H9 (cell line): Measurements from ENCODE around the gene NECTIN1. TPM values are rescaled to one million over a fixed set of nuclear protein-coding genes. Genes with fewer than 3 reads are reported as not detected.

ENCODE experiments used
- DNase-seq: peaks from one replicate; pipeline ENCODE4 v3.0.0-alpha.2; 2017
- H2AFZ ChIP-seq: one replicate; pipeline ENCODE4 v1.6.1; 2013; ENCODE audit warnings: mild to moderate bottlenecking, low read length, control low read depth, moderate library complexity
- H2AK5ac ChIP-seq: 2 replicates; pipeline ENCODE4 v1.6.1; 2013; ENCODE audit warnings: low read length, control low read depth, mixed read lengths; ENCODE audit not compliant: insufficient read length
- H2BK120ac ChIP-seq: one replicate; pipeline ENCODE4 v1.6.1; 2013; ENCODE audit warnings: low read depth, mild to moderate bottlenecking, low read length, control low read depth, inconsistent platforms; ENCODE audit not compliant: poor library complexity, severe bottlenecking
- H2BK12ac ChIP-seq: 2 replicates; pipeline ENCODE4 v1.6.1; 2013; ENCODE audit warnings: low read length, control low read depth, mixed read lengths, low read depth; ENCODE audit not compliant: insufficient read length
- H2BK15ac ChIP-seq: 2 replicates; pipeline ENCODE4 v1.6.1; 2013; ENCODE audit warnings: low read depth, low read length, control low read depth
- H2BK20ac ChIP-seq: one replicate; pipeline ENCODE4 v1.6.1; 2013; ENCODE audit warnings: low read depth, mild to moderate bottlenecking, low read length, control low read depth, inconsistent platforms; ENCODE audit not compliant: poor library complexity, severe bottlenecking
- H2BK5ac ChIP-seq: 2 replicates; pipeline ENCODE4 v1.6.1; 2013; ENCODE audit warnings: low read length, control low read depth, mixed read lengths; ENCODE audit not compliant: insufficient read length
- H3K14ac ChIP-seq: 2 replicates; pipeline ENCODE4 v1.6.1; 2013; ENCODE audit warnings: low read length, control low read depth; ENCODE audit not compliant: insufficient read depth
- H3K18ac ChIP-seq: 2 replicates; pipeline ENCODE4 v1.6.1; 2013; ENCODE audit warnings: low read depth, mild to moderate bottlenecking, mixed read lengths, low read length, control low read depth; ENCODE audit not compliant: insufficient read length
- H3K23ac ChIP-seq: 2 replicates; pipeline ENCODE4 v1.6.1; 2013; ENCODE audit warnings: low read length, control low read depth, mixed read lengths, low read depth; ENCODE audit not compliant: insufficient read length
- H3K23me2 ChIP-seq: 2 replicates; pipeline ENCODE4 v1.6.1; 2013; ENCODE audit warnings: low read depth, mild to moderate bottlenecking, mixed read lengths, low read length, control low read depth; ENCODE audit not compliant: insufficient read length, poor library complexity, severe bottlenecking
- H3K27ac ChIP-seq: 2 replicates; pipeline ENCODE4 v1.5.1; 2013; ENCODE audit warnings: low read length, control low read depth, mixed read lengths, low read depth; ENCODE audit not compliant: insufficient read length
- H3K27me3 ChIP-seq: 2 replicates; pipeline ENCODE4 v1.6.1; 2013; ENCODE audit warnings: low read length, control low read depth, inconsistent platforms; ENCODE audit not compliant: insufficient read depth
- H3K4ac ChIP-seq: 2 replicates; pipeline ENCODE4 v1.6.1; 2013; ENCODE audit warnings: low read depth, mild to moderate bottlenecking, control low read depth, inconsistent platforms, low read length, moderate library complexity
- H3K4me1 ChIP-seq: 2 replicates; pipeline ENCODE4 v1.6.1; 2013; ENCODE audit warnings: low read length, control low read depth, inconsistent platforms; ENCODE audit not compliant: insufficient read depth
- H3K4me2 ChIP-seq: 2 replicates; pipeline ENCODE4 v1.6.1; 2013; ENCODE audit warnings: low read length, control low read depth, mixed read lengths; ENCODE audit not compliant: insufficient read length, insufficient read depth
- H3K56ac ChIP-seq: 2 replicates; pipeline ENCODE4 v1.6.1; 2013; ENCODE audit warnings: low read depth, mild to moderate bottlenecking, mixed read lengths, low read length, control low read depth; ENCODE audit not compliant: insufficient read length
- H3K79me1 ChIP-seq: 2 replicates; pipeline ENCODE4 v1.6.1; 2013; ENCODE audit warnings: low read depth, mild to moderate bottlenecking, moderate library complexity, low read length, control low read depth, inconsistent platforms; ENCODE audit not compliant: insufficient read depth, poor library complexity, severe bottlenecking
- H3K79me2 ChIP-seq: 2 replicates; pipeline ENCODE4 v1.6.1; 2013; ENCODE audit warnings: low read length, control low read depth, inconsistent platforms; ENCODE audit not compliant: insufficient read depth
- H3K9ac ChIP-seq: 2 replicates; pipeline ENCODE4 v1.6.1; 2013; ENCODE audit warnings: low read length, control low read depth, mixed read lengths; ENCODE audit not compliant: insufficient read length; ENCODE audit errors: extremely low read depth
- H3K9me3 ChIP-seq: one replicate; pipeline ENCODE4 v1.6.1; 2013; ENCODE audit warnings: low read depth, low read length, inconsistent platforms; ENCODE audit not compliant: control insufficient read depth
- H3T11ph ChIP-seq: one replicate; pipeline ENCODE4 v1.6.1; 2013; ENCODE audit warnings: mild to moderate bottlenecking, low read length, control low read depth, inconsistent platforms
- H4K20me1 ChIP-seq: one replicate; pipeline ENCODE4 v1.6.1; 2013; ENCODE audit not compliant: control insufficient read depth, insufficient read length, insufficient read depth
- H4K5ac ChIP-seq: 2 replicates; pipeline ENCODE4 v1.6.1; 2013; ENCODE audit warnings: low read depth, mild to moderate bottlenecking, mixed read lengths, low read length, control low read depth; ENCODE audit not compliant: insufficient read length
- H4K8ac ChIP-seq: replicated peaks from 2 replicates; pipeline ENCODE4 v1.6.1; 2013; ENCODE audit warnings: low read length, control low read depth, mixed read lengths, low read depth; ENCODE audit not compliant: insufficient read length
- H4K91ac ChIP-seq: 2 replicates; pipeline ENCODE4 v1.6.1; 2013; ENCODE audit warnings: low read depth, mild to moderate bottlenecking, moderate library complexity, mixed read lengths, low read length, control low read depth; ENCODE audit not compliant: insufficient read length
- H3K27ac Mint-ChIP-seq, 3 experiments: 2 replicates in 2 of 3; 3 replicates in 1 of 3; pipeline ENCODE4 v1.8.0; 2020 to 2021; ENCODE audit warnings: mixed read lengths in 3 of 3, mild to moderate bottlenecking in 1 of 3, moderate library complexity in 1 of 3
- H3K27me3 Mint-ChIP-seq: 2 replicates; pipeline ENCODE4 v1.8.0; 2021; ENCODE audit warnings: low read depth, mild to moderate bottlenecking, moderate library complexity, mixed read lengths
- H3K36me3 Mint-ChIP-seq, 3 experiments: 2 replicates in 2 of 3; 3 replicates in 1 of 3; pipeline ENCODE4 v1.8.0; 2020 to 2021; ENCODE audit warnings: low read depth in 3 of 3, mixed read lengths in 3 of 3; ENCODE audit not compliant: insufficient read depth in 1 of 3
- H3K4me1 Mint-ChIP-seq, 2 experiments: 2 replicates each; pipeline ENCODE4 v1.8.0; 2020; ENCODE audit warnings: mixed read lengths in 2 of 2
- H3K4me3 Mint-ChIP-seq, 2 experiments: 2 replicates in 1 of 2; 3 replicates in 1 of 2; pipeline ENCODE4 v1.8.0; 2020 to 2021; ENCODE audit warnings: mild to moderate bottlenecking in 2 of 2, mixed read lengths in 2 of 2, moderate library complexity in 1 of 2
- H3K9me3 Mint-ChIP-seq, 2 experiments: 2 replicates in 1 of 2; 3 replicates in 1 of 2; pipeline ENCODE4 v1.8.0; 2020; ENCODE audit warnings: mild to moderate bottlenecking in 2 of 2, mixed read lengths in 2 of 2, moderate library complexity in 1 of 2
- WGBS: extraction: QIAGEN DNeasy Blood & Tissue Kit; methylation state at CpG from one replicate; pipeline ENCODE4 v1.1.7; 2013; ENCODE audit warnings: missing lambda C conversion rate, low lambda C conversion rate, mixed read lengths; ENCODE audit not compliant: insufficient read length; ENCODE audit errors: extremely low coverage; 5-methylcytosine and 5-hydroxymethylcytosine counted together
- total RNA-seq: library from RNA; stranded (reverse); gene quantifications from 2 replicates; pipeline ENCODE4 v1.2.1, GENCODE V29; 2021
- TF ChIP-seq, protein P1 (sequence below): fragments of 200-600 bp; sonication (generic); conservative IDR thresholded peaks from 3 replicates; pipeline ENCODE4 v1.8.0; 2021; ENCODE audit warnings: antibody characterized with exemption, mild to moderate bottlenecking

NECTIN1 gene
- total RNA-seq, 1 experiment from 2014 or later, result 113 TPM

DNA sequence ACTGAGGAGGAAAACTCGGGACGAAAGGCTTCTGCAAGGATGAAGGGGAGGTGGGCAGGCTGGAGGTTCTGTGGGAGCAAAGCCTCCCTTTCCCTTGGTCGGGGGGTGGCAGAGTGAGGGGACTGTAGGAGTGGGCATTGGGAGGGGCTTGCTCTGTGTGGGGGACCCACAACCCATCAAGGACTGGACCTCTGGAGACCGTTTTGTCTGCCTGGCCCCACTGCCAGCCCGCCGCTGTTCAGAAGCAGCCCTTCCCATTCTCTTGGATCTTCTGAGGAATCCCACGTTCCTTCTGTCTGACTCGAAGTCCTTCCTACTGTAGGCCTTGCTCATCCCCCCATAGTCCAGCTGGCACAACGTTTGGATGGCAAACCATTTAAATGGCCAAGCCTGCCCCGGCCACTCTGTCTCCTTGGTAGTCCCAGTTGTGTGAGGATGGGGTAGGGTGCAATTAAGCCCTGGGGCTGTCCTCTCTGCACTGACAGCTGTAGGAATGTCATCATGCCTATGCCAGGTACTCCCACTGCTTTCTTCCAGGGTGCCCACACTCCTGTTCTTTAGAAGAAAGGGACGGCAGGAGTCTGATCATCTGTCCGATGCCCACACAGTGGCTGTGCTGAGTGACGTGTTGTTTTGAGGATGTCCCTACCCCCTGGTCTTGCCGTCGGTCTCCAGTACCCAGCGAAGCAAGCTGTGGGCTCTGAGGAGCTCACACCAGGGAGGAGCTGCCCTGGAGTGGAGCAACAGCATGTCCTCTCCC is 17.0 kb upstream of the NECTIN1 start:
- Histone ChIP-seq H3K79me2 (no peaks in the 10 kb centered on the region; the same call in 1 of the 2 replicates), H2BK5ac (no peak overlapping the region), H3K23me2 (peaks cover 6% of the 10 kb centered on the region), H2BK20ac (no peak overlapping the region), H4K20me1 (no peaks in the 10 kb centered on the region), H2AK5ac (no peak overlapping the region), H3K9ac (no peak overlapping the region), H3K4me2 (no peak overlapping the region), H3K27me3 (no peaks in the 10 kb centered on the region; the same call in 1 of the 2 replicates), H3K4ac (no peak overlapping the region), H3T11ph (no peak overlapping the region), H3K23ac (no peak overlapping the region), H3K79me1 (no peaks in the 10 kb centered on the region), H2BK120ac (no peak overlapping the region), H2BK12ac (no peak overlapping the region), H4K91ac (no peak overlapping the region), H3K4me1 (no peaks in the 10 kb centered on the region; the same call in 1 of the 2 replicates), H2AFZ (no peak overlapping the region), H3K56ac (no peak overlapping the region), H4K8ac (no peak overlapping the region), H3K9me3 (no peaks in the 10 kb centered on the region), H4K5ac (no peak overlapping the region), H2BK15ac (no peak overlapping the region), H3K18ac (no peak overlapping the region), H3K14ac (no peak overlapping the region), H3K27ac (no peak overlapping the region)
- H3K9me3 Mint-ChIP-seq, result no peaks in the 10 kb centered on the region; a peak in 1 of 5 replicates
- H3K4me3 Mint-ChIP-seq, result no peak overlapping the region
- peaks cover 13 to 20% of the 10 kb centered on the region in 2 experiments for H3K4me1 Mint-ChIP-seq
- no peak for DNase-seq
- no peaks in the 10 kb centered on the region for H3K36me3 Mint-ChIP-seq
- TF ChIP-seq, protein P1, sequence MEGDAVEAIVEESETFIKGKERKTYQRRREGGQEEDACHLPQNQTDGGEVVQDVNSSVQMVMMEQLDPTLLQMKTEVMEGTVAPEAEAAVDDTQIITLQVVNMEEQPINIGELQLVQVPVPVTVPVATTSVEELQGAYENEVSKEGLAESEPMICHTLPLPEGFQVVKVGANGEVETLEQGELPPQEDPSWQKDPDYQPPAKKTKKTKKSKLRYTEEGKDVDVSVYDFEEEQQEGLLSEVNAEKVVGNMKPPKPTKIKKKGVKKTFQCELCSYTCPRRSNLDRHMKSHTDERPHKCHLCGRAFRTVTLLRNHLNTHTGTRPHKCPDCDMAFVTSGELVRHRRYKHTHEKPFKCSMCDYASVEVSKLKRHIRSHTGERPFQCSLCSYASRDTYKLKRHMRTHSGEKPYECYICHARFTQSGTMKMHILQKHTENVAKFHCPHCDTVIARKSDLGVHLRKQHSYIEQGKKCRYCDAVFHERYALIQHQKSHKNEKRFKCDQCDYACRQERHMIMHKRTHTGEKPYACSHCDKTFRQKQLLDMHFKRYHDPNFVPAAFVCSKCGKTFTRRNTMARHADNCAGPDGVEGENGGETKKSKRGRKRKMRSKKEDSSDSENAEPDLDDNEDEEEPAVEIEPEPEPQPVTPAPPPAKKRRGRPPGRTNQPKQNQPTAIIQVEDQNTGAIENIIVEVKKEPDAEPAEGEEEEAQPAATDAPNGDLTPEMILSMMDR, result no peak
- peaks cover 63% of the 10 kb centered on the region for H3K27me3 Mint-ChIP-seq
- no peak overlapping the region for H3K27ac Mint-ChIP-seq
- WGBS, result no CpG with 5 or more reads among the region's 16 CpGs
